Ecto neural progenitor cell (in vitro differentiated cells): ENCODE measurements around the gene ITIH6.

Experiments used
- DNase-seq: peaks from one replicate; pipeline ENCODE4 v3.0.0-alpha.2; 2018; ENCODE audit warnings: low spot score

The ITIH6 gene

DNA sequence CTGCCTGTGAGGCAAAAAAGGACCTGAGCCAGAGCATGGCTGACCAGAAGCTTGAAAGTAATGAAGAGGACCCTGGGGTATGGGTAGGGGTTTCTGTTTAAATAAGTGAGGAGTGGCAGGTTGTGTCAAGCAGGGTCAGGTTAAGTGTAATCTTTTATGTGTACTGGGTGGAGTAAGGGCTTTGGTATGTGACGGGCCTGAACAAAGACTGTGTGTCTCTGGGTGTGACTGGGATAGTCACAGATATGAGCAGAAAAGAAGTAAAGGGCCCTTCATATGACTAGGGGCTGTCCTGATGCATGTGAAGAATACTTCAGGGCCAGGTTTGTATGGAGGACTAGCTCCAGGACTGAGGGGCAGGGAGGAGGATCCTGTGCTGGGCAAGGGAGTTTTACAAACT lies 82.4 kb downstream of the ITIH6 start:
- DNase-seq: no peak

DNA sequence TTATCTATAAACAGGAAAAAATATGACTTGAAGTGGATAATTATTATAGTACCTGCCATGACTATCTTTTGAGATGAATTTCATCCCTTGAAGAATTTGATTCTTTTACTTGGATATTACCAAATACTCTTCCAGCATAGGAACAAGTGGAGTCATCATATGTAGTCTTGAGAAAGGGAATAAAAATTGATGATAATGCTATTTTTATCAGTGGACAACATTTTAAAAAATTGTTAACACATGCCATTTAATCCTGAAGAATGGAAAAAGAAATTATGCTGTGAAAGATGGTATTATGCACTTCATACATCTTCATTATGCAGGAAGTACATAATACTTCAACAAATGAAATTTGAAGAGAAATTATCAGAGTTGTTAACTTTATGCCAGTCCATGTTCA lies 83.6 kb downstream of the ITIH6 start:
- no peak for DNase-seq

DNA sequence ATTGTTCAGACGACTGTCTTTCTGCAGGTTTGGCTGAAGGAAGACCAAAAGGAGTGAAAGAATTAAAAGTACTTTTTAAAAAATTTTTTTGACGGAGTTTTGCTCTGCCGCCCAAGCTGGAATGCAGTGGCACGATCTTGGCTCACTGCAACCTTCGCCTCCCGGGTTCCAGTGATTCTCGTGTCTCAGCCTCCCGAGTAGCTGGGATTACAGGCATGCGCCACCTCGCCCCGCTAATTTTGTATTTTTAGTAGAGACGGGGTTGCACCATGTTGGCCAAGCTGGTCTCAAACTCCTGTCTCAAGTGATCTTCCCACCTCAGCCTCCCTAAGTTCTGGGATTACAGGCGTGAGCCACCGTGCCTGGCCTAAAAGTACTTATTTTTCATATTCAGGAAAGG lies 86.3 kb downstream of the ITIH6 start:
- no peak for DNase-seq

DNA sequence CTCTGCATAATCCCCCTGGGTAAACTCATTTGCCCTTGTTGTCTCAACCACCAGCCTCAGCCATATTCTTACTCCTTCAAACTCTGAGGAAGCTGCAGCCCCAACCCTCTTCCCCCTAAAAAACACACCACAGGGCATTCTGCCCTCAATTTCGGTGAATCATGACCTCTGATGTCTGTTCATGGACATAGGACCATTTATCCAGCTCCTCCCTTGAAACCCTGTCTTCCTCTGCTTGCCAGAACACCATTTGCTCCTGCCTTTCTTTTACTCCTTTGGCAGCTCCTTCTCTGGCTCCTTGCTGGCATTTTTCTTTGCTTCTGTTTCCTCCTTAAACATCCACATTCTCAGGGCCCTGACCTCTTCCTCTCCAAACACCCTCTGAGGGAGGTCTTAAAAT lies 87.1 kb downstream of the ITIH6 start:
- DNase-seq: no peak

DNA sequence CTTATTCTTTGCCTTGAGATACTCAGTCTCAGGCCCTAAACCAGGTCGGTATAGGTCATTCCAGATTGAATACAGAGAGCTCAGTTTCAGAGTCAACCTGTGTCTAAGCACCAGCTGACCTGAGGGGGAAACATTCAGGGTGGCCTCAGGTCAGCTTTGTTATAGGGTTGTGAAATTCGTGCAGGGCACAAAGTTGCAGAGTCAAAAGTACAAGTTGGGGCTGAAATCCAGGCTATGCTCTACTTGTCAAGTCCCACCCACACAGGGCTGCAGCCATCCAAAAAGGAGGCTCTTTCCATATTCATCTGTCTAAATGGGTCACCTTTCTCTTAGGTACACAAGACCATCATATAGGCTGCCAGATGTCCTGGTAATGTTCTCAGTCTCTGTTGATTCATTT lies 89.7 kb downstream of the ITIH6 start:
- no peak for DNase-seq
